ENCODE measurements around the gene CABLES1.

Gene CABLES1

DNA sequence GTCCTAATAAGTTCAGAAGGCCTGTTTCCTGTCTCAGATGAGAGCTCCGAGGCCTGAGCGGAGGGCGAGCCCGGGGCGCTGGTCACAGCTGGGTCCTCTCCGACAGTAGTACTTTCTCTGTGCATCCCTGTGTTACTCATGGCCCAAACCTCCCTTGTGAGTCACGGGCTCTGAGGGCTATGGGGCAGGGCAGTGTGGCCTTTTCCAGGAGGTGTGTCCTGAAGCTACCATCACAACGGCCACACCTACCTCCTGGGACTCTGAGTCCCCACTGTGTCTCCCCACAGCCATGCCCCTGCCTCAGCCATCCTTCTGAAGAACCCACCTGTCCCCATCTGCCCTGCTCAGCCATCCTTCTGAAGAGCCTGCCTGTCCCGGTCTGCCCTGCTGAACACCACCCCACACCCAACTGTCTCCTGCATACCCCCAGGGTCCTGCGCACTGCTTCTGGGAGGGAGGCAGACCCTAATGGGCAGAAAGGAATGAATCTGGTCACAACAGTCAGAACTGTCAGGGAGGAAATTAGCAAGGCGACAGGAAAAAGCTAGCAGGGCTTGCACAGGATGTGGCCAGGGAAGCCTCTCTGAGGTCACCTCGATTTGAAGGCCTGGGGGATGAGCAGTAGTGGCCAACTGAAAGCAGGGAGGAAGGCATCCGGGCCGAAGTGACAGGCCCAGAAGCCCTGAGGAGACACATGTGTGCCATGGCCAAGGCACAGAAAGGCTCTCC lies 172.4 kb downstream of the CABLES1 start:
- peaks cover 10% of the 10 kb centered on the region for H3K4me1 ChIP-seq (ENCODE audit: insufficient read depth, low read length)
- no peaks in the 10 kb centered on the region; the same call in 1 of the 2 replicates for H3K9me3 ChIP-seq (ENCODE audit: control insufficient read depth, insufficient read depth, low read length)
- no peaks in the 10 kb centered on the region for H3K36me3 ChIP-seq (ENCODE audit: insufficient read depth, low read length)
- no peak overlapping the region for H3K9ac ChIP-seq (ENCODE audit: low read depth, low read length)
